Mesodermal cell (in vitro differentiated cells): ENCODE results near the gene SEC16A.

Experiments
- H3K27ac ChIP-seq: 2 replicates; pipeline ENCODE4 v1.7.0; 2013; ENCODE audit warnings: mild to moderate bottlenecking, low read depth, low read length, moderate library complexity; ENCODE audit not compliant: severe bottlenecking
- H3K36me3 ChIP-seq: 2 replicates; pipeline ENCODE4 v1.7.1; 2013; ENCODE audit warnings: mild to moderate bottlenecking, low read length, moderate library complexity; ENCODE audit not compliant: control insufficient read depth, insufficient read depth
- H3K4me1 ChIP-seq: one replicate; pipeline ENCODE4 v1.7.1; 2013; ENCODE audit warnings: mild to moderate bottlenecking, low read length; ENCODE audit not compliant: insufficient read depth, control insufficient read depth, poor library complexity, severe bottlenecking
- H3K4me3 ChIP-seq: 2 replicates; pipeline ENCODE4 v1.7.0; 2013; ENCODE audit warnings: low read length, control low read depth, mild to moderate bottlenecking; ENCODE audit not compliant: insufficient read depth, poor library complexity, severe bottlenecking; ENCODE audit errors: extremely low read depth
- H3K9me3 ChIP-seq: 2 replicates; pipeline ENCODE4 v1.7.1; 2013; ENCODE audit warnings: mild to moderate bottlenecking, low read length, moderate library complexity; ENCODE audit not compliant: control insufficient read depth
- WGBS, 2 experiments: methylation state at CpG; one replicate each; pipeline ENCODE4 v1.1.5; 2013; ENCODE audit warnings: missing lambda C conversion rate in 2 of 2; ENCODE audit not compliant: insufficient coverage in 2 of 2; 5-methylcytosine and 5-hydroxymethylcytosine counted together

Gene SEC16A

DNA sequence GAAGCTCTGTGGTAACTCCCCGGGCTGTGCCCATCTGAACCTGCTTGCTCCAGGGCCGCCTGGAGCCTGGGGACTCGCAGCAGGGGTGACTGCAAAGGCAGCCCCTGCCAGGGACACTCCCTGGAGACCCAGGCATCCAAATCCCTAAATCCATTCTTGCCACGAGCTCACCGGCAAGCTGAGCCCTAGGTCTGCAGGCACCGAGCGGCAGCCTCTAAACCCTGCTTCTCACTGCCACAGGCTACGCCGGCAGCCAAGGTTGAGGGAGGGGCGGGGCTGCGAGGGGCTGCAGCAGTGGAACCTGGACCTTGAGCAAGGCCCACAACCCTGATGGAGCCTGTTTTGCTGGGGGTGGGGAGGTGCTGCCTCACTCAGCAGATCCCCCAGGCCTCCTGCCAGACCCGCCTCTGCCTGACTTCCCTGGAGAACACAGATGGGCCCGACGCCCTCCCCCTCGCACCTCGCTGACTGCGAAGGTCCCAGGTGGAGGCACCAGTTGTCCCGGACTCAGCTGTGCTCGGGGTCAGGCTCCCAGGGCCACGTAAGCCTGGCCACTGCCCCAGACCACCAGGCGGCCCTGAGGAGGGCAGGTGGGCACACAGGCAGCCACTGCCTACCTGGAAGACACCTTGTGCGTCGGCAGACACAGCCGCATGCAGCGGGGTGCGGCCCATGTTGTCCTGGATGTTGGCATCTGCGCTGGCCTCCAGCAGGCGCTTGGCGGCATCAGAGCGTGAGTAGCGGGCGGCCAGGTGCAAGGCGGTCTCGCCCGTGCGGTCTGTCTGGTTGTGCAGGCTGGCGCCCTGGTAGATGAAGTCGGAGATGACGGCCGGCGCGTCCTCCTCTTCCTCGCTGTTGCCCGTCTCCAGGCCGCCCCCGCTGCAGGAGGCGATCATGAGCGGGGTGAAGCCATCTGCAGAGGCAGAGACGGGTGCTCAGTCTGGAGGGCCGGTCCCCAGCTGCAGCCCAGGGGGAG lies 17.4 kb upstream of the SEC16A start:
- no peaks in the 10 kb centered on the region for H3K9me3 ChIP-seq
- H3K4me1 ChIP-seq = no peaks in the 10 kb centered on the region
- WGBS, 2 experiments = 96 to 98% methylated on average over 44 to 49 of the region's 50 CpGs
- no peak overlapping the region for H3K27ac ChIP-seq
- H3K36me3 ChIP-seq = peaks cover 92% of the 10 kb centered on the region
- no peak overlapping the region for H3K4me3 ChIP-seq

DNA sequence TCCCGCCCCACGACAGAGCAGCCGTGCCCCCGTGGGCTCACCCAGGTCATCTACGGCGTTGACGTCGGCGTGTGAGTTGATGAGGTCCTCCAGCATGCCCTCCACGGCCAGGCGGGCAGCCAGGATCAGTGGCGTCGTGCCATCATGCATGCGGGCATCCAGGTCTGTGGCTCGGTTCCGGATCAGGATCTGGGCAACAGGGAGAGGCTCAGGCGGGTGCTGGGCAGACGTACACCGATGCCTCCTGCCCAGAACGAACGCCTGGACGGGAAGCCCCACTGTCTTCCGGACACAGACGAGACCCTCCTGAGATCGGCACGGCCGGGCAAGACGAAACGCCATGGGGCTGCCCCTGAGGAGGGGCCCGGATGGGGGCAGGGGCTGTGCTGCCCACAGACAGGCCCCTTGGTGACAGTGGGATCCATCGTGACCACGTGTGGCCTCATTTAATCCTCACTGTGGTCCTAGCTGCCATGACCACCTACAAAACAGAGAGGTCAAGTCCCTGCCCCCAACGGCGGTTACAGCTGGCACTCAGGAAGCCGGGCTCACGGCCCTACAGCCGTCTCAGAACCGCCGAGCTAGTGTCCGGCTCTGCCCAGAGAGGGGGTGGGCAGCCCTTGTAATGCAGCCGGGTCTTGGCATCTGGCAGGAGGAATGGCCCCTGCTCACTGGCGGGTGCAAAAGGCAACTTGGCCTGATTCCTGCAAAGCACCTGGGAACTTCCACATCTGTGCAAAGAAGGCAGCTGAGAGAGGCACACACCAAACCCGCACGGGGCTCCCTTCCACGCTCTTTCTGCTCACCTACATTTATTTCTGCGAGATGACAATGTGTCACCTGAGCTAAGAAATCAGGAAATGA lies 16.5 kb upstream of the SEC16A start:
- H3K9me3 ChIP-seq = no peaks in the 10 kb centered on the region
- H3K36me3 ChIP-seq = peaks cover 88% of the 10 kb centered on the region
- H3K27ac ChIP-seq = no peak overlapping the region
- H3K4me1 ChIP-seq = no peaks in the 10 kb centered on the region
- no peak overlapping the region for H3K4me3 ChIP-seq
- WGBS, 2 experiments = 96 to 97% methylated on average over 43 to 46 of the region's 46 CpGs

DNA sequence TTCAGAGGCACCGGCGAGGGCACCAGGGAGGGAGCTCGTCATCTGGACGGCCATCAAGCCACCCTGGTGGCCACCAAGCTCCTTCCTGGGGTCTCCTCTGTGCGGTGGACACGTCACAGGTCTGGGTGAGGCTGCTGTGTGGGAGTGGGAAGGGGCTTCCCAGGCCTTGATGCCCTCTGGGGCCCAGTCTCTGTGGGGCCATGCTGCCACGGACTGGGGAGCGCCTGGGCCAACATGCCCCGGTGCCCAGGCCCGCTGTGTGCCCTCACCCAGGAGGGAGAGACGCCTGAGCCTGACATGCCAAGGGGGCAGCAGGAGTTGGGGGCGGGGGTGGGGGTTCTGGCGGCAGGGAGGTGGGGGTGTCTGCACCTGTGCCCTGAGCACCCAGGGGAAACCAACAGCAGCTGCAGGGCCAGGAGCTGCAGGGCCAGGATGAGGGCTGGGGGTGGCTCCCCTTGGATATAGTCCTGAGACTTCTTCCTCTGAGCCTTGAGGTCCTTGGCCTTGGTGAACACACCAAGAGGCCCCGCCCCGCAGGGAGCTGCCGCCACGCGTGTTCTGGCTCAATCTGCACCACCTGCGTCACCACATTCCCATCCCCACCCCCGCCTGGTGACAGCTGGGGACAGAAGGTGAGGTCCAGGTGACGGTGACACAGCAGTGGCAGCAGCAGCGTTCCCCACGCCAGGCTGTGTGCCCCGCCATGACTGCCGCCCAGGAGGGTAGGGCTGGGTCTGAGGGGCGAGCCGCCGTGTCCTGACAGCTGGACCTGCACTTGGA lies 15.3 kb upstream of the SEC16A start:
- no peaks in the 10 kb centered on the region for H3K4me1 ChIP-seq
- H3K27ac ChIP-seq = no peak overlapping the region
- 94 to 98% methylated on average over 16 to 21 of the region's 28 CpGs for WGBS, 2 experiments
- H3K36me3 ChIP-seq = peaks cover 76% of the 10 kb centered on the region
- no peak overlapping the region for H3K4me3 ChIP-seq
- H3K9me3 ChIP-seq = no peaks in the 10 kb centered on the region

DNA sequence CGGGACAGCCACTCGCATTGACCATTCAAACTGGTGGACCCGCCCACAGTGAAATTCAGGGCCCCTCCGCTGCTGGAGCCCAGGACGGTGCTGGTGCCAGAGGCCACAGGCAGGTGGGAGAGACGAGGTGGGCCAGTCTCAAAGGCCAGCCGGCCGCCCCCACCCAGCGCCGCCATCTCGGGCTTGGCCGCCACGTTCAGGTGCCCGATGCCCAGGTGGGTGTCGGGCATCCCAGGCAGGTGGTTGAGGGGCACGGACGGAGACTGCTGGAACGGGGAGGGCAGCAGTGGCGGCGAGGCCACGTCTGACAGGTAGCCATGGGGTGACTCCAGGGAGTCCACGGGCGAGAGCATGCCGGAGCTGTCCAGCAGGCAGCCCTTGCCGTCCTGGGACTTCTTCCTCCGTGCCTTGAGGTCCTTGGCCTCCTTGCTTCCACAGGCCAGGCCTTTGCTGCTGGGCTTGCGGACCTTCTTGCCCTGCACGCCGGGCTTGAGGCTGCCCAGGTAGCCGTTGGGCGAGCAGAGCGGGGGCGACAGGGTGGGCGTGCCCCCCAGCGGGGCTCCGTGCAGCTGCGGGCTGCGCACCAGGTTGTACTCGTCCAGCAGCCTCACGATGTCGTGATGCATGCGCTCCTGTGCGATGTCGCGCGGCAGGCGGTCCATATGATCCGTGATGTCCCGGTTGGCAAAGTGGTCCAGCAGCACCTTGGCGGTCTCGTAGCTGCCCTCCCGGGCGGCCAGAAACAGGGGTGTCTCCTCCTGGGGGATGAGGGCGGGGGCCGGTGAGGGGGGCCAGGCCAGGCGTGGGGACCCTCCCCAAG lies 14.2 kb upstream of the SEC16A start:
- H3K36me3 ChIP-seq = peaks cover 66% of the 10 kb centered on the region
- no peak overlapping the region for H3K27ac ChIP-seq
- WGBS, 2 experiments = 97 to 98% methylated on average over 51 to 56 of the region's 56 CpGs
- no peaks in the 10 kb centered on the region for H3K4me1 ChIP-seq
- H3K9me3 ChIP-seq = no peaks in the 10 kb centered on the region
- H3K4me3 ChIP-seq = no peak overlapping the region

DNA sequence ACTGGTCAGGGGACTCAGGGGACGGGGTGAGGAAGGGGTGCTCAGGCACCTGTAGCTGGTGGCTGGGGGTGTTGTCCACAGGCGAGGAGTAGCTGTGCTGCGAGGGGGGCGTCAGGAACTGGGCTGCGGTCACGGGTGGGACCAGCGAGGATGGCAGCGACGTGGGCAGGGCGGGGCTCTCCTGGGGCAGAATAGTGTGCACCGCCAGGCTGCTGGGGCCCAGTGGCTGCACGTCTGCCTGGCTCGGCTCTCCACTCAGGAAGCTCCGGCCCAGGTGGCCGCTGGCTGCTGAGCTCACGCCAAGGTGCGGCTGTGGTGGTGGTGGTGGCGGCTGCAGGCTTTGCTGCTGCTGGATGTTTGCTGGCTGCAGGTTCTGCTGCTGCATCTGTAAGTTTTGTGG lies 13.3 kb upstream of the SEC16A start:
- H3K36me3 ChIP-seq = peaks cover 58% of the 10 kb centered on the region
- H3K27ac ChIP-seq = no peak overlapping the region
- no peak overlapping the region for H3K4me3 ChIP-seq
- H3K4me1 ChIP-seq = no peaks in the 10 kb centered on the region
- WGBS, 2 experiments = 96 to 98% methylated on average over 14 to 18 of the region's 18 CpGs
- H3K9me3 ChIP-seq = no peaks in the 10 kb centered on the region

DNA sequence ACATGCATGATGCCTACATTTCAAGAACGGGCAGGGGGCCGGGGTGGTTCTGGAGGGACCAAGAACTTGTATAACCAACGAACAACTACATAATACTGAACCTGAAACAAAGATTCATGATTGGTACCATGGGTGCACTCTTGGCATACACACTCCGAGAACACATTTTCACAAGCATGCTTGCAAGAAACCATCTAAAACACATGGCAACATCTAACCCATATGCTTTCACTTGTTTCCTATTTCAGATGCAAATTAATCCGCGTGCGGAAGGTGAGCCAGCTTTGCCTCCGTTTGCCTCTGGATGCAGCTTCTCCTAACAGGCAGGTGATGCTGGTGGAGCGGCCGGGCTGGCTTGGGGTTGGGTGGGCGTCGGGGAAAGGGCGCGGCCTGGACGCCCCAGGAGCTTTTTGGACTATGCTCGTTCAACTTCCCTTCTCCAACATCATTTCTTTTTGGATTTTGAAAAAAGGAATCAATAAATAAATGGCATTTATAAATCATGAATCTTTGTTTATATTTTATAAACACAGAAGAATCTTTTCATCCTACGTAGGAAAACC lies 12.5 kb upstream of the SEC16A start:
- H3K27ac ChIP-seq = no peak overlapping the region
- WGBS, 2 experiments = 86 to 91% methylated on average over 10 of the region's 17 CpGs
- no peaks in the 10 kb centered on the region for H3K4me1 ChIP-seq
- H3K4me3 ChIP-seq = no peak overlapping the region
- H3K36me3 ChIP-seq = peaks cover 49% of the 10 kb centered on the region
- no peaks in the 10 kb centered on the region for H3K9me3 ChIP-seq

DNA sequence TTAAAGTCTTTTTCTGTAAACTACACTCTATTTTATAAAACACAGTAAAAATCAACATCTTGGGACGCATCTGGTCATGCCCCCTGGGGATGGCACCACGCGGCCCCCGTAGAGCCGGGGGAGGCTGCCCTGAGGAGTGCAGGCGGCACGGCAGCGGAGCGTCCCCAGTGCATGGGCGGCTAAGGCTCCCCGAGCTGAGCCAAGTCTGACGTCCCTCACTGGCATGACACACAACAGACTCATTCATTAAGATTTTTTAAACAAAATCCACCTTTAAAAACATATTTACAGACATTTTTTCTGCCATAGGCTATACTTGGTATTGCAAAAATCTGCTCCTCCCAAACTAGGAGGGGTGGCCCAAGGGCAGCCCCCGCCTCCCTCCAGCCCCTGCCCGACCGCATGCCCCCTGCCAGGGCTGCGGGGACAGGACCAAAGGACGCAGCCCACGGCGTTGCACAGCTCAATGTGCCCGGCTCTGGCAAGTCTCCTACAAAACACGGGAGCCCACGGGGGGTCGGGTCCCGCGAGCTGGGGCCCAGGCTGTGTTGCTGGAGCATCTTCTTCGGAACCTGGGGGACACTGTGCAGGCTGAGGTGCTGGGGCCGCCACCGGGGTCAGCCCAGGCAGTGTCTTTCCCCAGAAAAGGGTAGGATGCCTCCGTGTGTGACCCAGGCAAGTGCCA lies 11.8 kb upstream of the SEC16A start:
- WGBS, 2 experiments = 91 to 94% methylated on average over 28 of the region's 29 CpGs
- no peak overlapping the region for H3K27ac ChIP-seq
- no peaks in the 10 kb centered on the region for H3K4me1 ChIP-seq
- H3K9me3 ChIP-seq = no peaks in the 10 kb centered on the region
- peaks cover 43% of the 10 kb centered on the region for H3K36me3 ChIP-seq
- no peak overlapping the region for H3K4me3 ChIP-seq

DNA sequence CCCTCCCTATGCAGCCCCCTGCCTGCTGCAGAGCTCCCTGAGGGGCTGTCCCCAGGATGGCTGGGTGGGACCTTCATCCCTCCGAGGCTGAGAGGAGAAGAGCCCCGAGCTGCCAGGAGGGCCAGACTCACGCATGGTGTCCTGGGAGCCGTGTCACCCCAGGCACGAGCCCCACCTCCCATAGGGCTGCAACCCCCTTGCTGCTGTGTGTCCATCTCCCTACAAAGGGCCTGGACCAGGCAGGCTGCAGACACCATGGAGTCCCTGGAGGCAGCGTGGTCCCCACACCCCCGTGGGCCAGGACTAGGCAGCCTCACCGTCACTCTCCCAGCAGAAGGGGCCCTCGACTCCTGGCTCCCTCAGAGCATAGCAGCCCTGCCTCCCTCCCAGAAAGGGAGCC lies 11.2 kb upstream of the SEC16A start:
- Histone ChIP-seq H3K4me3 (no peak overlapping the region), H3K4me1 (no peaks in the 10 kb centered on the region), H3K27ac (no peak overlapping the region), H3K9me3 (no peaks in the 10 kb centered on the region), H3K36me3 (peaks cover 36% of the 10 kb centered on the region)
- WGBS, 2 experiments = 89 to 92% methylated on average over 8 to 9 of the region's 9 CpGs

DNA sequence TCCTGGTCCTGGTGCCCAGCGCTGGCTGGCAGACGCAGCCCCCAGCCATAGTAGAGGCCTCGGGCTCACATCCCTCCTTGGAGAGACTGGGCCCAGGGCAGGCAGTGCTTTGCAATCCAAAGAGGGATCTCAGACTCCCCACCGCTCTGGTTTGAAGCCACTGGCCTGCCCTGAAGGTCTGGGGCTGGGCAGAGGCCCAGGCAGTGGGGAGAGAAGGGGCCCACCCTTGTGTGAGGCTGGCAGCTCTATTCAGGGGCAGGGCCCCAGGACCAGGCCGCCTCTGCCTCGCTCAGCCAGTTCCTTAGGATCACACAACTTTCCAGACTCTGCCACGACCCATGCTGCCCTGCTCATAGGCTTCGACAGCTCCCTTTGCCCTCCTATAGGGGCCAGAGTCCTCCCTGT lies 10.7 kb upstream of the SEC16A start:
- WGBS, 2 experiments = 88 to 94% methylated on average over 7 to 8 of the region's 8 CpGs
- Histone ChIP-seq H3K4me3 (no peak overlapping the region), H3K4me1 (no peaks in the 10 kb centered on the region), H3K27ac (peak overlapping the region; percentile 16), H3K9me3 (no peaks in the 10 kb centered on the region), H3K36me3 (peaks cover 32% of the 10 kb centered on the region)
